Measurements from ENCODE around the gene GABRG3.

GABRG3 gene

DNA sequence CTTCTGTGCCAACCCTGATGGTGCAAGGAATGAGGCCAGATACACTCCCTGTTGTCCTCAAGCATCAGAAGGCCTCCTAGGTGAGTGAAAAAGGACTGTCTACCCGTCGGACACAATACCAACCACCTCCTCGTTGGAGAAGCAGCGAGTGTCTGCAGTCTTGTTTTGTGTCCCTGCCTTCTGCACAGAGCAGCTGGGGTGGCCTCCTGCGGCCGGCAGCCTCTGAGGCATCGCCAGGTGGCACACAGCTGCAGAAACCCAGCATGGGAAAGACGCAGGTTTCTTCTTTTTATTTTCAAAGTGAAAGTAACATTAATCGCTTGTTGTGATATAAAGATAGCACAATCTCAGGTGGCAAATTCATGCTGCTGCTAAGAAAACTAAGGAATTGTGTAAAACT lies 618.3 kb downstream of the GABRG3 start:
- no peak overlapping the region for H3K9ac ChIP-seq (ENCODE audit: low read depth, low read length)
- no peaks in the 10 kb centered on the region for H3K9me3 ChIP-seq (ENCODE audit: insufficient read depth, low read depth, low read length)
- no peaks in the 10 kb centered on the region for H3K27me3 ChIP-seq (ENCODE audit: insufficient read depth, low read length)
- 93% methylated on average over 9 of the region's 9 CpGs for WGBS
- peaks cover 8% of the 10 kb centered on the region; the same call in 1 of the 2 replicates for H3K4me1 ChIP-seq (ENCODE audit: insufficient read depth, low read length)
- H3K27ac ChIP-seq (ENCODE audit: low read depth, low read length) = no peak overlapping the region
- no peak overlapping the region for H3K4me3 ChIP-seq (ENCODE audit: low read length)
- H3K36me3 ChIP-seq (ENCODE audit: insufficient read depth, low read length) = no peaks in the 10 kb centered on the region

DNA sequence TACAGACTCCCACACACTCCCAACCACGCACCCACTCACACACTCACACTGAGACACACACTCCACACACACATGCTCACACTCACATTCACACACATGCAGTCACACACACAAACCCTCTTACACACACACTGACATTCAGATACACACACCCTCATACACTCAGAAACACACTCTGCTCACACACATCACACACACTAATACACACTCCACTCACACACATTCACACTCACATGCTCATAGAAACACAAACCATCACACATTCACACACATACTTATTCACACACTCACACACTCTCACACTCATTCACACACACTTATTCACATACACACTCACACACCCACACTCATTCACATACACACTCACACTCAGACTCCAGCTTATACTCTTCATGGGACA lies 618.8 kb downstream of the GABRG3 start:
- H3K27me3 ChIP-seq (ENCODE audit: insufficient read depth, low read length) = no peaks in the 10 kb centered on the region
- no peaks in the 10 kb centered on the region for H3K36me3 ChIP-seq (ENCODE audit: insufficient read depth, low read length)
- no peaks in the 10 kb centered on the region for H3K9me3 ChIP-seq (ENCODE audit: insufficient read depth, low read depth, low read length)
- no peak overlapping the region for H3K27ac ChIP-seq (ENCODE audit: low read depth, low read length)
- H3K9ac ChIP-seq (ENCODE audit: low read depth, low read length) = no peak overlapping the region
- peaks cover 8% of the 10 kb centered on the region; the same call in 1 of the 2 replicates for H3K4me1 ChIP-seq (ENCODE audit: insufficient read depth, low read length)
- H3K4me3 ChIP-seq (ENCODE audit: low read length) = no peak overlapping the region
- 94% methylated on average over 1 of the region's 1 CpG for WGBS

Measured in HUES64 (cell line).